Right lobe of liver (tissue), 6 donors: ENCODE results near the gene CNOT6. TPM values are rescaled to one million over a fixed set of nuclear protein-coding genes. Genes with fewer than 3 reads are reported as not detected.

Experiments used
- ATAC-seq, 4 donors: fragments of 200-7000 bp; cut with Tn5 transposase; one replicate each; pipeline ENCODE4 v1.9.1; 2020; ENCODE audit warnings: mild to moderate bottlenecking in 4 of 4, moderate library complexity in 4 of 4
- DNase-seq, 3 donors: peaks; one replicate each; pipeline ENCODE4 v3.0.0-alpha.2; 2020
- H3K27ac ChIP-seq, 3 donors: fragments of 200-600 bp; one replicate each; pipeline ENCODE4 v1.8.0; 2022
- H3K27me3 ChIP-seq, 2 donors: fragments of 200-600 bp; one replicate each; pipeline ENCODE4 v1.8.0; 2022
- H3K36me3 ChIP-seq, 4 donors: fragments of 200-600 bp; sonication (generic) in 1 of 4; one replicate each; pipeline versions ENCODE4 v1.5.1 to v1.8.0; 2017 to 2022; ENCODE audit warnings: control low read depth in 1 of 4
- H3K4me1 ChIP-seq, 4 donors: fragments of 200-600 bp; sonication (generic) in 1 of 4; one replicate each; pipeline versions ENCODE4 v1.5.1 to v1.8.0; 2017 to 2022; ENCODE audit warnings: control low read depth in 1 of 4
- H3K4me3 ChIP-seq, 3 donors: fragments of 200-600 bp; one replicate each; pipeline ENCODE4 v1.8.0; 2022
- H3K9me3 ChIP-seq, 4 donors: fragments of 200-600 bp; sonication (generic) in 1 of 4; one replicate each; pipeline versions ENCODE4 v1.5.1 to v1.8.0; 2017 to 2022; ENCODE audit warnings: control low read depth in 1 of 4
- CTCF ChIP-seq, 4 donors: fragments of 200-600 bp in 3 of 4; fragments of 450-650 bp in 1 of 4; IDR thresholded peaks; one replicate each; pipeline versions ENCODE4 v1.5.1 to v1.8.0; 2016 to 2022; ENCODE audit warnings: antibody characterized with exemption in 4 of 4, mild to moderate bottlenecking in 2 of 4
- POLR2A ChIP-seq: fragments of 450-650 bp; IDR thresholded peaks from one replicate; pipeline ENCODE4 v1.6.1; 2017; ENCODE audit warnings: antibody characterized with exemption, mild to moderate bottlenecking
- WGBS: methylation state at CpG from one replicate; pipeline ENCODE4 v1.1.6; 2018; ENCODE audit warnings: low coverage, low lambda C conversion rate; ENCODE audit not compliant: insufficient coverage; ENCODE audit errors: missing lambda C conversion rate; 5-methylcytosine and 5-hydroxymethylcytosine counted together
- intact Hi-C, 2 donors: fragments of 100-400 bp; cut with DNase I; formaldehyde crosslinking; loops; one replicate each; pipeline versions ENCODE4 v1.11.2 to v1.14.1; 2022
- total RNA-seq, 6 experiments: library from RNA; depleted of rRNA in 2 of 6; stranded (reverse); fragments of >200 nt in 2 of 6; fragmentation: NEBNext Ultra II Directional in 3 of 6; extraction: Animal tissue kit (Norgen Biotek cat#: 25700) in 3 of 6; gene quantifications; one replicate each; pipeline versions ENCODE4 v1.1.0 to v1.2.4, GENCODE V29; 2016 to 2023
- donor health status: DM: no; HTN: yes; CAD: no.
- donor health status: DM: no; HTN: no; CAD: no.
- donor health status: DM: no; HTN: no; CAD: no.
- donor health status: DM: no; HTN: yes; CAD: no.
- donor health status: DM: no; HTN: yes; CAD: no.

CNOT6 gene
- total RNA-seq, 6 experiments from 2014 or later, result 4.8 to 8.8 (median 5.3) TPM

GRCh38 chr5:180557217-180557809 lies 63.1 kb downstream of the CNOT6 start:
- intact Hi-C loops, result no loop called here
- Histone ChIP-seq H3K36me3 (no peaks in the 10 kb centered on the region), H3K27ac (no peak overlapping the region), H3K4me3 (no peak overlapping the region), H3K9me3 (no peaks in the 10 kb centered on the region), H3K27me3 (no peaks in the 10 kb centered on the region), H3K4me1 (no peaks in the 10 kb centered on the region)
- 83% methylated on average over 2 of the region's 2 CpGs for WGBS
- TF ChIP-seq CTCF (IDR thresholded peaks at IDR 0.05) (no peak), POLR2A (no peak)
- DNase-seq (no peak), ATAC-seq (no peak)

- ATAC-seq (no peak), DNase-seq (no peak)
- TF ChIP-seq POLR2A (no peak), CTCF (IDR thresholded peaks at IDR 0.05) (no peak)
- Histone ChIP-seq H3K4me3 (no peak overlapping the region), H3K9me3 (no peaks in the 10 kb centered on the region), H3K4me1 (no peaks in the 10 kb centered on the region), H3K36me3 (no peaks in the 10 kb centered on the region), H3K27ac (no peak overlapping the region), H3K27me3 (no peaks in the 10 kb centered on the region)
- intact Hi-C loops, result no loop called here
- WGBS, result 91% methylated on average over 6 of the region's 11 CpGs
These were observed 64.1 kb downstream of the CNOT6 start for GRCh38 chr5:180558232-180558631.

GRCh38 chr5:180563994-180564393 lies 69.8 kb downstream of the CNOT6 start:
- DNase-seq (no peak), ATAC-seq (no peak)
- TF ChIP-seq CTCF (IDR thresholded peaks at IDR 0.05) (no peak), POLR2A (no peak)
- Histone ChIP-seq H3K4me3 (no peak overlapping the region), H3K36me3 (peaks cover 0 to 29% (median under 1%) of the 10 kb centered on the region in 4 donors), H3K9me3 (no peaks in the 10 kb centered on the region), H3K4me1 (no peaks in the 10 kb centered on the region), H3K27ac (no peak overlapping the region), H3K27me3 (no peaks in the 10 kb centered on the region)
- WGBS, result 65% methylated on average over 3 of the region's 3 CpGs
- intact Hi-C loops, result no loop called here

- peaks cover 0 to 48% (median 8%) of the 10 kb centered on the region in 4 donors for H3K36me3 ChIP-seq
- no peak for TF ChIP-seq POLR2A
- no peak for TF ChIP-seq CTCF (IDR thresholded peaks at IDR 0.05)
- WGBS, result 81% methylated on average over 8 of the region's 8 CpGs
- DNase-seq (no peak), ATAC-seq (no peak)
- no peak overlapping the region for H3K27ac ChIP-seq
- H3K4me1 ChIP-seq, result no peaks in the 10 kb centered on the region
- intact Hi-C loops, result no loop called here
- H3K27me3 ChIP-seq, result no peaks in the 10 kb centered on the region
- no peak overlapping the region for H3K4me3 ChIP-seq
- no peaks in the 10 kb centered on the region for H3K9me3 ChIP-seq
These were observed 74.7 kb downstream of the CNOT6 start for GRCh38 chr5:180568914-180569313.
